ENCODE results near the gene TEX30.

TEX30 gene

GRCh38 chr13:102768909-102769308 is 4.7 kb downstream of the TEX30 start:
- Mint-ChIP-seq H3K27me3 (no peaks in the 10 kb centered on the region), H3K4me1 (peaks cover 20% of the 10 kb centered on the region), H3K4me3 (no peak overlapping the region), H3K9me3 (no peaks in the 10 kb centered on the region), H3K36me3 (no peaks in the 10 kb centered on the region), H3K27ac (no peak overlapping the region)
- ATAC-seq: no peak

GRCh38 chr13:102763741-102764140 is 9.8 kb downstream of the TEX30 start:
- Mint-ChIP-seq H3K4me3 (no peak overlapping the region), H3K9me3 (no peaks in the 10 kb centered on the region), H3K27me3 (no peaks in the 10 kb centered on the region), H3K27ac (no peak overlapping the region), H3K36me3 (no peaks in the 10 kb centered on the region), H3K4me1 (no peaks in the 10 kb centered on the region)
- ATAC-seq: no peak

GRCh38 chr13:102761071-102761470 is 12.5 kb downstream of the TEX30 start:
- Mint-ChIP-seq H3K36me3 (no peaks in the 10 kb centered on the region), H3K27ac (no peak overlapping the region), H3K27me3 (no peaks in the 10 kb centered on the region), H3K9me3 (no peaks in the 10 kb centered on the region), H3K4me3 (no peak overlapping the region), H3K4me1 (no peaks in the 10 kb centered on the region)
- ATAC-seq: no peak

GRCh38 chr13:102758842-102759241 is 14.7 kb downstream of the TEX30 start:
- Mint-ChIP-seq H3K27ac (no peak overlapping the region), H3K36me3 (no peaks in the 10 kb centered on the region), H3K4me3 (no peak overlapping the region), H3K9me3 (no peaks in the 10 kb centered on the region), H3K4me1 (no peaks in the 10 kb centered on the region), H3K27me3 (no peaks in the 10 kb centered on the region)
- ATAC-seq: no peak

GRCh38 chr13:102757006-102757405 is 16.6 kb downstream of the TEX30 start:
- no peak for ATAC-seq
- Mint-ChIP-seq H3K27me3 (no peaks in the 10 kb centered on the region), H3K9me3 (peaks cover 4% of the 10 kb centered on the region), H3K36me3 (peaks cover 4% of the 10 kb centered on the region), H3K4me3 (no peak overlapping the region), H3K4me1 (no peaks in the 10 kb centered on the region), H3K27ac (no peak overlapping the region)

- Mint-ChIP-seq H3K4me1 (no peaks in the 10 kb centered on the region), H3K27me3 (peaks cover 25% of the 10 kb centered on the region), H3K4me3 (no peak overlapping the region), H3K27ac (no peak overlapping the region), H3K36me3 (peaks cover 22% of the 10 kb centered on the region), H3K9me3 (peaks cover 5% of the 10 kb centered on the region)
- ATAC-seq: no peak
These were observed 21.7 kb downstream of the TEX30 start for GRCh38 chr13:102751886-102752285.

GRCh38 chr13:102742506-102742905 is 31.1 kb downstream of the TEX30 start:
- Mint-ChIP-seq H3K27me3 (peaks cover 62% of the 10 kb centered on the region), H3K36me3 (no peaks in the 10 kb centered on the region), H3K4me3 (no peak overlapping the region), H3K4me1 (no peaks in the 10 kb centered on the region), H3K27ac (no peak overlapping the region), H3K9me3 (peaks cover 19% of the 10 kb centered on the region)
- no peak for ATAC-seq

- H3K4me1 Mint-ChIP-seq: no peaks in the 10 kb centered on the region
- H3K27ac Mint-ChIP-seq: no peak overlapping the region
- ATAC-seq: no peak
- H3K9me3 Mint-ChIP-seq: peaks cover 19% of the 10 kb centered on the region
- H3K27me3 Mint-ChIP-seq: peaks cover 58% of the 10 kb centered on the region
- no peak overlapping the region for H3K4me3 Mint-ChIP-seq
- H3K36me3 Mint-ChIP-seq: no peaks in the 10 kb centered on the region
These were observed 31.5 kb downstream of the TEX30 start for GRCh38 chr13:102742101-102742500.

GRCh38 chr13:102729560-102730270 is 43.9 kb downstream of the TEX30 start:
- no peak for ATAC-seq
- peaks cover 4% of the 10 kb centered on the region for H3K9me3 Mint-ChIP-seq

GRCh38 chr13:102726430-102726829 is 47.2 kb downstream of the TEX30 start:
- H3K9me3 Mint-ChIP-seq: peaks cover 4% of the 10 kb centered on the region
- H3K27ac Mint-ChIP-seq: no peak overlapping the region
- H3K4me1 Mint-ChIP-seq: no peaks in the 10 kb centered on the region
- no peaks in the 10 kb centered on the region for H3K36me3 Mint-ChIP-seq
- no peak overlapping the region for H3K4me3 Mint-ChIP-seq
- no peak for ATAC-seq
- H3K27me3 Mint-ChIP-seq: peaks cover 18% of the 10 kb centered on the region

More at GRCh38 chr13:102729560-102730270, 43.9 kb downstream of the TEX30 start:
- Mint-ChIP-seq H3K4me3 (no peak overlapping the region), H3K27ac (no peak overlapping the region), H3K27me3 (peaks cover 9% of the 10 kb centered on the region), H3K36me3 (no peaks in the 10 kb centered on the region), H3K4me1 (no peaks in the 10 kb centered on the region)

- H3K36me3 Mint-ChIP-seq: no peaks in the 10 kb centered on the region
- peaks cover 18% of the 10 kb centered on the region for H3K27me3 Mint-ChIP-seq
- H3K4me1 Mint-ChIP-seq: no peaks in the 10 kb centered on the region
- ATAC-seq: no peak
- H3K27ac Mint-ChIP-seq: no peak overlapping the region
- H3K9me3 Mint-ChIP-seq: peaks cover 4% of the 10 kb centered on the region
- H3K4me3 Mint-ChIP-seq: no peak overlapping the region
These were observed 48.7 kb downstream of the TEX30 start for GRCh38 chr13:102724923-102725322.

GRCh38 chr13:102721800-102722231 is 51.8 kb downstream of the TEX30 start:
- H3K27ac Mint-ChIP-seq: no peak overlapping the region
- no peak overlapping the region for H3K4me3 Mint-ChIP-seq
- peaks cover 17% of the 10 kb centered on the region for H3K27me3 Mint-ChIP-seq
- H3K36me3 Mint-ChIP-seq: no peaks in the 10 kb centered on the region
- no peaks in the 10 kb centered on the region for H3K4me1 Mint-ChIP-seq
- peaks cover 4% of the 10 kb centered on the region for H3K9me3 Mint-ChIP-seq
- no peak for ATAC-seq

- Mint-ChIP-seq H3K9me3 (peaks cover 2% of the 10 kb centered on the region), H3K36me3 (no peaks in the 10 kb centered on the region), H3K27ac (no peak overlapping the region), H3K4me1 (peaks cover 7% of the 10 kb centered on the region), H3K4me3 (no peak overlapping the region), H3K27me3 (peaks cover 19% of the 10 kb centered on the region)
- ATAC-seq: no peak
These were observed 54.8 kb downstream of the TEX30 start for GRCh38 chr13:102718746-102719145.
